GM12891 (cell line): Measurements from ENCODE around the gene HMGCS1.
A peak's percentile ranks its signal among the peaks of the same experiment; 100 is the strongest.

Experiments used
- POLR2A ChIP-seq: IDR thresholded peaks from 2 replicates; pipeline ENCODE4 v1.6.1; 2011; ENCODE audit warnings: low read depth, low read length, control low read depth
- POLR2AphosphoS5 ChIP-seq: IDR thresholded peaks from 2 replicates; pipeline ENCODE4 v1.6.1; 2011; ENCODE audit warnings: low read depth, low read length, control low read depth
- POU2F2 ChIP-seq: IDR thresholded peaks from 2 replicates; pipeline ENCODE4 v1.6.1; 2011; ENCODE audit warnings: low read depth, mild to moderate bottlenecking, control low read depth, low read length, moderate library complexity
- SPI1 ChIP-seq: IDR thresholded peaks from 2 replicates; pipeline ENCODE4 v1.6.1; 2011; ENCODE audit warnings: low read depth, low read length, control low read depth
- TAF1 ChIP-seq: IDR thresholded peaks from 2 replicates; pipeline ENCODE4 v1.6.1; 2011; ENCODE audit warnings: low read depth, low read length, control low read depth

- TF ChIP-seq POLR2AphosphoS5 (no peak), POLR2A (no peak), TAF1 (no peak), POU2F2 (no peak), SPI1 (peak; percentile 52)
Observed at GRCh38 chr5:43270645-43271044, 42.6 kb downstream of the HMGCS1 start.
